Activated naive CD8-positive, alpha-beta T cell treated with anti-CD3 and anti-CD28 coated beads for 36 hours (primary cell): ENCODE results near the gene ATF6B. TPM values are rescaled to one million over a fixed set of nuclear protein-coding genes. Genes with fewer than 3 reads are reported as not detected.

ENCODE experiments used
- DNase-seq: peaks from one replicate; pipeline ENCODE4 v3.0.0; 2021
- H3K27ac Mint-ChIP-seq: one replicate; pipeline ENCODE4 v1.8.0; 2022; ENCODE audit warnings: mild to moderate bottlenecking, moderate library complexity, mixed read lengths
- H3K27me3 Mint-ChIP-seq: one replicate; pipeline ENCODE4 v1.8.0; 2022; ENCODE audit warnings: mild to moderate bottlenecking, mixed read lengths
- H3K36me3 Mint-ChIP-seq: one replicate; pipeline ENCODE4 v1.8.0; 2021; ENCODE audit warnings: mild to moderate bottlenecking, mixed read lengths
- H3K4me1 Mint-ChIP-seq: one replicate; pipeline ENCODE4 v1.8.0; 2021; ENCODE audit warnings: mixed read lengths
- H3K4me3 Mint-ChIP-seq: one replicate; pipeline ENCODE4 v1.8.0; 2022; ENCODE audit warnings: mild to moderate bottlenecking, moderate library complexity, mixed read lengths
- H3K9me3 Mint-ChIP-seq: one replicate; pipeline ENCODE4 v1.8.0; 2022; ENCODE audit warnings: mixed read lengths
- total RNA-seq, 2 experiments: library from RNA; stranded (reverse); gene quantifications; one replicate each; pipeline ENCODE4 v1.2.3, GENCODE V29; 2021

Gene ATF6B
- total RNA-seq, 2 experiments from 2014 or later = 50.4 to 53.5 TPM

GRCh38 chr6:32127409-32127716 lies 683 bp downstream of the ATF6B start:
- peak overlapping the region; percentile 99 for H3K4me3 Mint-ChIP-seq
- no peaks in the 10 kb centered on the region for H3K27me3 Mint-ChIP-seq
- H3K27ac Mint-ChIP-seq = peak overlapping the region; percentile 96
- no peak for DNase-seq
- H3K9me3 Mint-ChIP-seq = no peaks in the 10 kb centered on the region
- H3K4me1 Mint-ChIP-seq = peaks cover 28% of the 10 kb centered on the region
- H3K36me3 Mint-ChIP-seq = peaks cover 8% of the 10 kb centered on the region

- Mint-ChIP-seq H3K27me3 (no peaks in the 10 kb centered on the region), H3K36me3 (peaks cover 8% of the 10 kb centered on the region), H3K4me3 (peak overlapping the region; percentile 99), H3K9me3 (no peaks in the 10 kb centered on the region), H3K4me1 (peaks cover 28% of the 10 kb centered on the region), H3K27ac (peak overlapping the region; percentile 96)
- no peak for DNase-seq
Observed at GRCh38 chr6:32126880-32127279, 1.2 kb downstream of the ATF6B start.

GRCh38 chr6:32123681-32124080 lies 4.4 kb downstream of the ATF6B start:
- Mint-ChIP-seq H3K27ac (no peak overlapping the region), H3K4me1 (peaks cover 20% of the 10 kb centered on the region)

GRCh38 chr6:32120573-32121059 lies 7.4 kb downstream of the ATF6B start:
- Mint-ChIP-seq H3K9me3 (no peaks in the 10 kb centered on the region), H3K4me3 (no peak overlapping the region), H3K27me3 (no peaks in the 10 kb centered on the region), H3K4me1 (peaks cover 3% of the 10 kb centered on the region), H3K27ac (no peak overlapping the region), H3K36me3 (peaks cover 11% of the 10 kb centered on the region)
- DNase-seq = no peak

More at GRCh38 chr6:32123681-32124080, 4.4 kb downstream of the ATF6B start:
- DNase-seq = no peak
- H3K36me3 Mint-ChIP-seq = peaks cover 13% of the 10 kb centered on the region
- no peak overlapping the region for H3K4me3 Mint-ChIP-seq
- H3K9me3 Mint-ChIP-seq = no peaks in the 10 kb centered on the region
- H3K27me3 Mint-ChIP-seq = no peaks in the 10 kb centered on the region

GRCh38 chr6:32118782-32119628 lies 9.0 kb downstream of the ATF6B start:
- H3K27ac Mint-ChIP-seq = no peak overlapping the region
- H3K27me3 Mint-ChIP-seq = no peaks in the 10 kb centered on the region
- peaks cover 3% of the 10 kb centered on the region for H3K4me1 Mint-ChIP-seq
- no peak overlapping the region for H3K4me3 Mint-ChIP-seq
- H3K9me3 Mint-ChIP-seq = no peaks in the 10 kb centered on the region
- peak; percentile 73 for DNase-seq
- peaks cover 11% of the 10 kb centered on the region for H3K36me3 Mint-ChIP-seq

GRCh38 chr6:32117461-32117860 lies 10.6 kb downstream of the ATF6B start:
- Mint-ChIP-seq H3K9me3 (no peaks in the 10 kb centered on the region), H3K27me3 (no peaks in the 10 kb centered on the region), H3K36me3 (peaks cover 5% of the 10 kb centered on the region), H3K4me1 (peaks cover 3% of the 10 kb centered on the region), H3K4me3 (no peak overlapping the region), H3K27ac (no peak overlapping the region)
- no peak for DNase-seq

GRCh38 chr6:32116674-32117073 lies 11.4 kb downstream of the ATF6B start:
- Mint-ChIP-seq H3K4me1 (peaks cover 3% of the 10 kb centered on the region), H3K36me3 (peaks cover 5% of the 10 kb centered on the region), H3K4me3 (no peak overlapping the region), H3K27ac (no peak overlapping the region), H3K27me3 (no peaks in the 10 kb centered on the region), H3K9me3 (no peaks in the 10 kb centered on the region)
- no peak for DNase-seq

- no peak for DNase-seq
- Mint-ChIP-seq H3K27ac (no peak overlapping the region), H3K9me3 (no peaks in the 10 kb centered on the region), H3K4me3 (no peak overlapping the region), H3K4me1 (peaks cover 3% of the 10 kb centered on the region), H3K27me3 (no peaks in the 10 kb centered on the region), H3K36me3 (peaks cover 2% of the 10 kb centered on the region)
Observed at GRCh38 chr6:32115623-32116022, 12.4 kb downstream of the ATF6B start.

- H3K4me1 Mint-ChIP-seq = peaks cover 3% of the 10 kb centered on the region
- peak overlapping the region; percentile 50 for H3K27ac Mint-ChIP-seq
- DNase-seq = no peak
- no peaks in the 10 kb centered on the region for H3K36me3 Mint-ChIP-seq
- H3K9me3 Mint-ChIP-seq = no peaks in the 10 kb centered on the region
- H3K4me3 Mint-ChIP-seq = no peak overlapping the region
- H3K27me3 Mint-ChIP-seq = no peaks in the 10 kb centered on the region
Observed at GRCh38 chr6:32114796-32115195, 13.2 kb downstream of the ATF6B start.

GRCh38 chr6:32113386-32114352 lies 14.4 kb downstream of the ATF6B start:
- DNase-seq = no peak
- Mint-ChIP-seq H3K27ac (peak overlapping the region; percentile 16), H3K9me3 (no peaks in the 10 kb centered on the region), H3K4me3 (no peak overlapping the region), H3K27me3 (peaks cover 5% of the 10 kb centered on the region), H3K36me3 (no peaks in the 10 kb centered on the region), H3K4me1 (peaks cover 7% of the 10 kb centered on the region)

GRCh38 chr6:32112431-32112980 lies 15.5 kb downstream of the ATF6B start:
- no peak overlapping the region for H3K4me3 Mint-ChIP-seq
- no peaks in the 10 kb centered on the region for H3K9me3 Mint-ChIP-seq
- no peak overlapping the region for H3K27ac Mint-ChIP-seq

GRCh38 chr6:32111424-32112066 lies 16.5 kb downstream of the ATF6B start:
- peaks cover 9% of the 10 kb centered on the region for H3K27me3 Mint-ChIP-seq
- no peak overlapping the region for H3K27ac Mint-ChIP-seq
- no peak overlapping the region for H3K4me3 Mint-ChIP-seq
- no peak for DNase-seq
- no peaks in the 10 kb centered on the region for H3K9me3 Mint-ChIP-seq
- peaks cover 21% of the 10 kb centered on the region for H3K4me1 Mint-ChIP-seq
- H3K36me3 Mint-ChIP-seq = no peaks in the 10 kb centered on the region

More at GRCh38 chr6:32112431-32112980, 15.5 kb downstream of the ATF6B start:
- H3K4me1 Mint-ChIP-seq = peaks cover 19% of the 10 kb centered on the region
- peaks cover 9% of the 10 kb centered on the region for H3K27me3 Mint-ChIP-seq
- DNase-seq = no peak
- H3K36me3 Mint-ChIP-seq = no peaks in the 10 kb centered on the region

- H3K4me1 Mint-ChIP-seq = peaks cover 21% of the 10 kb centered on the region
- H3K9me3 Mint-ChIP-seq = no peaks in the 10 kb centered on the region
- H3K27ac Mint-ChIP-seq = no peak overlapping the region
- DNase-seq = no peak
- peaks cover 9% of the 10 kb centered on the region for H3K27me3 Mint-ChIP-seq
- no peaks in the 10 kb centered on the region for H3K36me3 Mint-ChIP-seq
- H3K4me3 Mint-ChIP-seq = no peak overlapping the region
Observed at GRCh38 chr6:32110632-32111031, 17.4 kb downstream of the ATF6B start.

GRCh38 chr6:32109765-32110160 lies 18.3 kb downstream of the ATF6B start:
- no peaks in the 10 kb centered on the region for H3K9me3 Mint-ChIP-seq
- H3K27ac Mint-ChIP-seq = no peak overlapping the region
- no peaks in the 10 kb centered on the region for H3K36me3 Mint-ChIP-seq
- peaks cover 9% of the 10 kb centered on the region for H3K27me3 Mint-ChIP-seq
- peaks cover 21% of the 10 kb centered on the region for H3K4me1 Mint-ChIP-seq
- no peak overlapping the region for H3K4me3 Mint-ChIP-seq
- DNase-seq = no peak
